GM21619 (cell line): Measurements from ENCODE around the gene PRPF38B.
"Not testable (repeated sequence)": the region's sequence is repeated elsewhere in the genome, so short reads cannot be mapped to it uniquely, and the experiment has no call there.

ENCODE experiments used
- ATAC-seq: cut with Tn5 transposase; IDR thresholded peaks from one replicate; pipeline ENCODE4 v1.9.1; 2021; ENCODE audit not compliant: unreplicated experiment

Gene PRPF38B, protein sequence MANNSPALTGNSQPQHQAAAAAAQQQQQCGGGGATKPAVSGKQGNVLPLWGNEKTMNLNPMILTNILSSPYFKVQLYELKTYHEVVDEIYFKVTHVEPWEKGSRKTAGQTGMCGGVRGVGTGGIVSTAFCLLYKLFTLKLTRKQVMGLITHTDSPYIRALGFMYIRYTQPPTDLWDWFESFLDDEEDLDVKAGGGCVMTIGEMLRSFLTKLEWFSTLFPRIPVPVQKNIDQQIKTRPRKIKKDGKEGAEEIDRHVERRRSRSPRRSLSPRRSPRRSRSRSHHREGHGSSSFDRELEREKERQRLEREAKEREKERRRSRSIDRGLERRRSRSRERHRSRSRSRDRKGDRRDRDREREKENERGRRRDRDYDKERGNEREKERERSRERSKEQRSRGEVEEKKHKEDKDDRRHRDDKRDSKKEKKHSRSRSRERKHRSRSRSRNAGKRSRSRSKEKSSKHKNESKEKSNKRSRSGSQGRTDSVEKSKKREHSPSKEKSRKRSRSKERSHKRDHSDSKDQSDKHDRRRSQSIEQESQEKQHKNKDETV

GRCh38 chr1:108691942-108692723 lies at the start of gene PRPF38B:
Gene PRPF38B, plus strand, starts transcription at chr1:108692310. Its CDS starts 282 bp downstream, at chr1:108692592.
- ATAC-seq, result peak; percentile 93

DNA sequence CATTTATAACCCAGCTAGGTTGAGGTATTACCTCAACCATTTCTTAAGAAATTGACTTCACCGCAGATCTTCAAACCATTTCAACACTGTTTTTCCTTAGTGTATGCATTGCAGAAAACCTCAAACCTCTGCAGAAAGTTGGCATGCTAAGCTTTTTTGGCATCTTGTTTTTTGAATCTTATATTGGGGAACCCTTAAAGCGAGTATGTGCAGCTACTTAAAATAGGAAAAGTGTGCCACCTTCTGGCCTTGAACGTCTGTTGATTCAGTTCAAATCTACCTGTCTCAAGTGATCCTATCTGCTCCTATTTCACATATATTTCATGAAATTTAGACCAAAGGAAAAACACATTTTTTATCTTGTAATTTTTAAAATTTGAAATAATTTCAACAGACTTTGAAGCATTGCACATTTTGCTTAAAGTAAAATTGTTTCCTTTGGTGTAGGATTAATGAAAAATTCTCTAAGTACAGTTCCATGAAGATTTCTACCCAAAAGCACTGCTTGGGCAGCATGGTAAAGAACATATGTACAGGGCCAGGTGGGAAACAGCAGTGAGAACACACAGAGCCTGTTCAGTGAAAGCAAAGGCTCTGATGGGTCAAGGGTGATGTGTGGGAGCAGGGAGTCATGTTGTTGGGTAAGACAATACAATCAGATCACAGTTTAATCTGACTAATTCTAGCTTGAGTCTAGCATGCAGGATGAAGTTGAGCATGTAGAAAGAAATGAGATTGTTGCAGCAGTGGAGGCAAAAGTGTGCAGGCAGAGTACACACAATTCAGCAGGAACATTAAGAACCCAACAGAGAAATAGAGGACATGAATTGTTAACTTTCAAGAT lies 48.4 kb upstream of the PRPF38B start:
- ATAC-seq, result no peak

DNA sequence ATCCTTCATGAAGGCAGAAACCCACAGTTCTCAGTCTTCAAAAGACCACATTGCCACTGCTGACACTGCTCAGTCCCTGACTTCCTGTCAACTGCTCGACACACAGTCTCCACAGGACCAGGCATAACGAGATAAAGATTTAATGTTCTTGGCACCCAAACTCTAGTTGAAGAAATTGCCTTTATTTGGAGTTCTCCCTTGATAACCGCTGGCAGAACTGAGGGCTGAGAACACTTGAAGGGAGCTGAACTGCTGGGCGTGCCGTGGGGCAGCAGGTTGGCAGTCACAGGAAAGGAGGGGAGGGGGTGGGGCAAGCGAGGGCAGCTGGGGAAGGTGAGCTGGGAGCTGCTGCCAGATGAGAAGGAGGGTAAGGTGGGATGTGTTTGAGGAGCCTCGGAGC lies 47.1 kb upstream of the PRPF38B start:
- ATAC-seq, result no peak

GRCh38 chr1:108645564-108646184 lies 46.4 kb upstream of the PRPF38B start:
- no peak for ATAC-seq

DNA sequence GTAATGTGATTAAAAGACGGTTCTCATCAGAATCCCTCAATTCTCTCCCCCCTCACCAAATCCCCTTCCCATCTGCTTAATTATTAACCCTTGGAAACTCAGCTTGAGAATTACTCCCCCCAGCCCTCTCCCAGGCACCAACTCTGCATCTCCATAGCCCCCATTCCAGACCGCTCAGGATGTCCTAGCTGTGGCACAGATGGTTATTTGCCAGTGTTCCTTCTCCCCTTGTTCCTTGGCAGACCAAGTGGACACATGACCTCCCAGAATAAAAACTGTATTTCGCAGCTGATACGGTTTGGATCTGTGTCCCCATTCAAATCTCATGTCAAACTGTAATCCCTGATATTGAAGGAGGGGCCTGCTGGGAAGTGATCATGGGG lies 45.9 kb upstream of the PRPF38B start:
- ATAC-seq, result no peak

DNA sequence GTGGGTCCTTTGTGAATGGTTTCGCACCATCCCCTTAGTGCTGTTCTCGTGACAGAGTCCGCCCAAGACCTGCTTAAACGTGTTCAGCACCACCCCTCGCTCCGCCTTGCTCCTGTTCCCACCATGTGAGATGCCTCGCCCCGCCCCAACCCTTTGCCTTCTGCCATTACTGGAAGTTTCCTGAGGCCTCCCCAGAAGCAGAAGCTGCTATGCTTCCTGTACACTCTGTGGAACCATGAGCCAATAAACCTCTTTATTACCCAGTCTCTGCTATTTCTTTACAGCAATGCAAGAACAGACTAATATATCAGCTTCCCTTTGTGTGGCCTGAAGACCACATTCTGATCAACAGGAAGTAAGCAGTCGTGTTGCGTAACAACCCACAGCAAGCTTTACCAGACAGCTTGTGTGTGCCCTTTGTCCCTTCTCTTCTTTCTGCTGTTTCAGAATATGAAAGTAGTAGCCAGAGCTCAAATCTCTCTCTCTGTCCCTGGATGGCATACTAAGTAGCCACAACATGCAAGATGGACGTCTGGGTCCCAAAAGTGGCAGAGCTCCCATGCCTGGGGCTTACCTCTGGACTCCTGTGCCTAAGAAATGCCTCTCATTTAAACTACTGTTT lies 45.4 kb upstream of the PRPF38B start:
- peak; percentile 68 for ATAC-seq

DNA sequence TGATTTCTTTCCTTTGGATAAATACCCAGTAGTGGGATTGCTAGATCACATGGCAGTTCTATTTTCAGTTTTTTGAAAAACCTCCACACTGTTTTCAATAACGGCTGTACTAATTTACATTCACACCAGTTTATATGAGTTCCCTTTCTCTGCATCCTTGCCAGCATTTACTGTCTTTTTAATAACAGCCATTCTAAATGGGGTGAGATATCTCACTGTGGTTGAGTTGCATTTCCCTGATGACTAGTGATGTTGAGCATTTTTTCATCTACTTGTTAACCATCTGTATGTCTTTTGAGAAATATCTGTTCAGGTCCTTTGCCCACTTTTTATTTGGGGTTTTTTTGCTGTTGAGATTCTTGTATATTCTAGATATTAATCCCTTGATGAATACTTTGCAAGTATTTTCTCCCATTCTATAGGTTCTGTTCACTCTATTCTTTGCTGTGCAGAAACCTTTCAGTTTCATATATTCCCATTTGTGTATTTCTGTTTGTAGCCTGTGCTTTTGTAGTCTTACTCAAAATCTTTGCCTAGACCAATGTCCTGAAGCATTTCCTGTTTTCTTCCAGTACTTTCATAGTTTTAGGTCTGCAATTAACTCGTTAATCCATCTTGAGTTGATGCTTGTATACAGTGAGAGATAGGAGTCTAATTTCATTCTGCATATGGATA lies 38.5 kb upstream of the PRPF38B start:
- ATAC-seq, result no peak

DNA sequence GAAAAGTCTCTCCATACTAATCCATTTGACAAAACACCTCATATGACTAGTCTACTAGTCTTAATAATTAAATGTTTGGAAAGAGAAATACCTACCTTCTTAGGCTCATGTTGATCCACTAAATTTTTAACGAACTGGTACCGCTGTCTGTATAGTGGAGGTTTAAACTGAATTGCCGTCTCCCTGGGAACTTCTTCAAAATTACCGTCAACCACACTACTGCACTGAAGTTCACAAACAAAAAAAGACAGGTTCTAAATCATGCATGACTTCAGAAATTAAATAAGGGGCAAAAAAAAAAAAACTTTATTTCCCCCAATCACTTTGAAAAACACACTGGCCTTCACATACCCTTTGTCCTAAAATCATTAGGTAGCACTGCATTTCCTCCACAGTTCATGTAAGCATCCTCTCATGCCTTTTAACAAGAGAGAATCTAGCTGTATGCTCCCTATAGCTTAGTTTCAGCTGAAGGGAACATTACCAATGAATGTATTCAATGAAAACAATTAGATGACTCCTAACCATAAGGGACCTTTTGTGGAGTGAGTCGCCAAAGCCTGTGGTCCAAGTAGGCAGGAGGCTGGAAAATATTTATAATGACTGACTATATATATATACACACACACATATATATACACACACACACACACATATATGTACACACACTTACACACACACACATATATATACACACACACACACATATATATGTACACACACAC lies 34.6 kb upstream of the PRPF38B start:
- no peak for ATAC-seq

GRCh38 chr1:108661030-108661609 lies 31.0 kb upstream of the PRPF38B start, which contains the start of gene HENMT1:
Gene HENMT1, minus strand, starts transcription at chr1:108661093. Its CDS starts 1,209 bp downstream, at chr1:108659884.
- peak; percentile 80 for ATAC-seq

DNA sequence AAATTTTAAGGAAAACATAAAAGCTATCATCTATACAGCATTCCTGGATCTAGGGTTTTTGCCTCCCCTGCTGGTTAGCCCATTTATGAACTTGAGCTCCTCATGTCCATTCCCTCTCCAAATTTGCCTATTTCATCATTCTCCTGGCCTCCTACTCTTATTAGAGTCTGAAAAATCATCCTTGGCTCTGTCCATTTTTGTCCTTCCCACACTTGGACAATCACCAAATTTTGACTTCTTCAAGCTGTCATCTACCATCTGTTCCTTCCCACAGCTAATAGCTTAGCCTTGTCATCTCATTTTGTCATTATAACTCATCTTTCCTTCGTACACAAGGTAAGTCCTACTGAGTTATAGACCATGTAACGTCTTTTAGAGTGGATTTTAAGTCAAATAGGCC lies 29.0 kb upstream of the PRPF38B start:
- no peak for ATAC-seq

GRCh38 chr1:108664481-108664880 lies 27.6 kb upstream of the PRPF38B start:
- no peak for ATAC-seq

DNA sequence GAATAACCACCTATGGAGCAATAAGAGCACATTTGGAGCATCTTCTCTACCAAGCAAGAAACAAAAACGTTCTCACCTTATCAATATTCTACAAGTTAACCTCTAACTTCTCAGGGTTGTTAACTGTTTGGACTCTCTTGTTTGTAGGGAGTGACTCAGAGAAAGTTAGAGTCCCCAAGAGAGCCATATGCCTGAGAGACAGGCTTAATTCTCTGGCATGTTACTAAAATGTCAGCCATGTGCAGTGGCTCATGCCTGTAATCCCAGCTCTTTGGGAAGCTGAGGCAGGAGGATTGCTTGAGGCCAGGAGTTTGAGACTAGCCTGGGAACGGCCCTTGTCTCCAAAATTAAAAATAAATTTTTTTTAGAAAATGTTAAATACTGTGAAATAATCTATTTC lies 27.0 kb upstream of the PRPF38B start:
- no peak for ATAC-seq

DNA sequence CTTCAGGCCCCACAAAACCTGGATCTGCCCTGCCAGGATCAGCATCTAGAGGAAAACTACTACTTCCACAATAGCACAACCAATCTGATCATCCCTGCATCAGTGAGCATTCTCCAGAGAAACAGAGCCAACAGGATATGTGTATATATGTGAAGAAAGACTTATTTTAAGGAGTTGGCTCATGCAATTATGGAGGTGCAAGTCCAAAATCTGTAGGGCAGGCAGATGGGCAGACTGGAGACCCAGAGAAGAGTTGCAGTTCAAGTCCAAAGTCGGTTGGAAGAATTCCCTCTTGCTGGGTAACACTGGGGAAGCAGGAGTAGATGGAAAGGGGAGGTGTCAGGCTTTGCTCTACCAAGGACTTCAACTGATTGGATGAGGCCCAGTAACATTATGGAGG lies 26.3 kb upstream of the PRPF38B start:
- ATAC-seq, result no peak

GRCh38 chr1:108667422-108667821 lies 24.7 kb upstream of the PRPF38B start:
- ATAC-seq, result not testable (repeated sequence)

- no peak for ATAC-seq
These were observed 23.3 kb upstream of the PRPF38B start for GRCh38 chr1:108668777-108669176.

- no peak for ATAC-seq
These were observed 22.4 kb upstream of the PRPF38B start for GRCh38 chr1:108669679-108670078.

DNA sequence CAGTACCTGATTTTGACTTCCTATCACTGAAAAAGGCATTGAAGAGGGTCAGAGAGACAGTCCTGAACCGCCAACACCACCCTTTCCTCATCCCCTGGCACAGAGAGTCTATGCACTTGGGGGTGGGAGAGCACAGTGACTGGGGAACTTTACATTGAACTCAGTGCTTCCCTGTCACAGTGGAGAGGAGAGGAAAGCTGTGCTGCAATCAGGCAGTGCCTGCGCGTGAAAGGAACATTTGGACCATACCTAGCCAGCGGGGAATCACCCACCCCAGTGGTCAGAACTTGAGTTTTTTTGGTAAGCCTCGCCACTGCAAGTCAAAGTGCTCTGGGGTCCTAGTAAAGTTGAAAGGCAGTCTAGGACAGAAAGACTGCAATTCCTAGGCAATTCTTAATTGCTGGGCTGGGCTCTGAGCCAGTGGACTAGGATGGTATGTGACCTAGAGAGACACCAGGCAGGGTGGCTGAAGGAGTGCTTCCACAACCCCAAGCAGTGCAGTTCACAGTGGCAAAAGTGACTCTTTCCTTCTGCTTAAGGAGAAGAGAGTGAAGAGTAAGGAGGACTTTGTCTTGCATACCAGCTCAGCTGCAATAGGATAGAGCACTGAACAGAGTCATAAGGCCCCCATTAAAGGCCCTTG lies 21.9 kb upstream of the PRPF38B start:
- no peak for ATAC-seq

DNA sequence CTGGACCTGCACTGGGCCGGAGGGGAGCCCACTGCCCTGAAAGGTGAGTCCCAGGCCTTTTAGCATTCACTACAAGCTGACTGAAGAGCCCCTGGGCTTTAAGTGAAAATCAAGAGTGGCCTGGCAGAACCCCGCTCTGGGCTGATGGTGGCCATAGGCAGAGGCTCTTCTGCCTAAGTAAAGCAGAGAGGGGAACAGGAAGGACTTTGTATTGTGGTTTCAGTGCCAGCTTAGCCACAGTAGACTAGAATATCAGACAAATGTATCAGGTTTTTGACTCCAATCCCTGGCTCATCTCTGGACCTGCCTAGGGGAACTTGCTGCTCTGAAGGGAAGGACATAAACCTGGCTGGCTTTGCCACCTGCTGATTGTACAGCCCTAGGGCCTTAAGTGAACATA lies 21.0 kb upstream of the PRPF38B start:
- ATAC-seq, result no peak
